LNCaP clone FGC (cell line): Measurements from ENCODE around the gene CCDC187.

Experiments used
- DNase-seq: peaks from one replicate; pipeline ENCODE4 v3.0.0-alpha.2; 2011; ENCODE audit warnings: low read depth
- H3K4me3 ChIP-seq: 2 replicates; pipeline ENCODE4 v1.5.1; 2011; ENCODE audit warnings: mild to moderate bottlenecking, low read depth, low read length, control low read depth
- TF ChIP-seq, protein P1 (sequence below): IDR thresholded peaks from 2 replicates; pipeline ENCODE4 v1.5.1; 2012; ENCODE audit warnings: mild to moderate bottlenecking; ENCODE audit not compliant: control insufficient read depth, insufficient read depth; ENCODE audit errors: extremely low read depth

Gene CCDC187

DNA sequence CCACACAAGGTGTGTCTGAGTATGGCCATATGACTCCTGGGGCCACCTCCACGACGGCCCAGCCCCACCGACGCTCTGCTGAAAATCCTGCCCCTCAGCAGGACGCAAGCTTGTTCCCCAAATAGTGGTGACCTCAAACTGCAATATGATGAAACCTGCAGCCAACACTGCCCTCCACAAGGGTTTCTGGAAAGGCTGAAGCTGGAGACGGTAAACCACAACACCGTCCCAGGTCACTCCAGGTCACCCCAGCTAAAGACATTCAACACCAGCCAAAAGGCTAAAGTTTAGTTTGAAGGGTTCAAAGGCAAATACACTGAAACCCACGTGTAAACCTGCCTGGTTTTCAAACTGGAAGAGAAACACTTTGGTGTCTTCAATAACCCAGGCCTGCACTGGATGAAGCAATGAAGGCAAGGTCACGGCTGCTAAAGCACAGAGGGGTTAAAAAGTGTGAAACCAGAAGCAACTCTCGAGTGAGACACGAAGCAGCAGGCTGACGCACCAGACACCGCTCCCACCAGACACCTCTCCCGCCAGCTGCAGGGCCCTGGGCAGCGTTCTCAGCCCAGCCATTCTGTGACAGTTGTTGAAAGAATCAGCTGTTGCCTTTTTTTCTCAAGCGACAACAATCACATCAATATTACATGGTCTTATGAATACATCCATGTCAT is 97.2 kb downstream of the CCDC187 start:
- no peak overlapping the region for H3K4me3 ChIP-seq
- no peak for DNase-seq
- TF ChIP-seq, protein P1, sequence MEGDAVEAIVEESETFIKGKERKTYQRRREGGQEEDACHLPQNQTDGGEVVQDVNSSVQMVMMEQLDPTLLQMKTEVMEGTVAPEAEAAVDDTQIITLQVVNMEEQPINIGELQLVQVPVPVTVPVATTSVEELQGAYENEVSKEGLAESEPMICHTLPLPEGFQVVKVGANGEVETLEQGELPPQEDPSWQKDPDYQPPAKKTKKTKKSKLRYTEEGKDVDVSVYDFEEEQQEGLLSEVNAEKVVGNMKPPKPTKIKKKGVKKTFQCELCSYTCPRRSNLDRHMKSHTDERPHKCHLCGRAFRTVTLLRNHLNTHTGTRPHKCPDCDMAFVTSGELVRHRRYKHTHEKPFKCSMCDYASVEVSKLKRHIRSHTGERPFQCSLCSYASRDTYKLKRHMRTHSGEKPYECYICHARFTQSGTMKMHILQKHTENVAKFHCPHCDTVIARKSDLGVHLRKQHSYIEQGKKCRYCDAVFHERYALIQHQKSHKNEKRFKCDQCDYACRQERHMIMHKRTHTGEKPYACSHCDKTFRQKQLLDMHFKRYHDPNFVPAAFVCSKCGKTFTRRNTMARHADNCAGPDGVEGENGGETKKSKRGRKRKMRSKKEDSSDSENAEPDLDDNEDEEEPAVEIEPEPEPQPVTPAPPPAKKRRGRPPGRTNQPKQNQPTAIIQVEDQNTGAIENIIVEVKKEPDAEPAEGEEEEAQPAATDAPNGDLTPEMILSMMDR, result no peak

DNA sequence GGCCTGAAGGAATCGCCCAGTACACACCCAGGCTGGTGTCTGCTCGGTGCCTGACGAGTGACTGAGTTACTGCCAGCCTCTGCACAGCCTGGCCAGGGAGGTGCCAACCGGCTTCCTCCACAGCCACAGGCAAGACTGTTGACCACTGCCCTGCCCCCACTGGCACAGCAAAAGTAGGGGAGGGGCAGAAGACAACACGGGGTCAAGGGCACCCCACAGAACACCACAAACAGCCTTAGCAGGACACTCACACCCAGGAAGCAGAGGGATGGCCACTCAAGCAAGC is 98.2 kb downstream of the CCDC187 start:
- TF ChIP-seq, protein P1, result no peak
- no peak for DNase-seq
- H3K4me3 ChIP-seq, result no peak overlapping the region

DNA sequence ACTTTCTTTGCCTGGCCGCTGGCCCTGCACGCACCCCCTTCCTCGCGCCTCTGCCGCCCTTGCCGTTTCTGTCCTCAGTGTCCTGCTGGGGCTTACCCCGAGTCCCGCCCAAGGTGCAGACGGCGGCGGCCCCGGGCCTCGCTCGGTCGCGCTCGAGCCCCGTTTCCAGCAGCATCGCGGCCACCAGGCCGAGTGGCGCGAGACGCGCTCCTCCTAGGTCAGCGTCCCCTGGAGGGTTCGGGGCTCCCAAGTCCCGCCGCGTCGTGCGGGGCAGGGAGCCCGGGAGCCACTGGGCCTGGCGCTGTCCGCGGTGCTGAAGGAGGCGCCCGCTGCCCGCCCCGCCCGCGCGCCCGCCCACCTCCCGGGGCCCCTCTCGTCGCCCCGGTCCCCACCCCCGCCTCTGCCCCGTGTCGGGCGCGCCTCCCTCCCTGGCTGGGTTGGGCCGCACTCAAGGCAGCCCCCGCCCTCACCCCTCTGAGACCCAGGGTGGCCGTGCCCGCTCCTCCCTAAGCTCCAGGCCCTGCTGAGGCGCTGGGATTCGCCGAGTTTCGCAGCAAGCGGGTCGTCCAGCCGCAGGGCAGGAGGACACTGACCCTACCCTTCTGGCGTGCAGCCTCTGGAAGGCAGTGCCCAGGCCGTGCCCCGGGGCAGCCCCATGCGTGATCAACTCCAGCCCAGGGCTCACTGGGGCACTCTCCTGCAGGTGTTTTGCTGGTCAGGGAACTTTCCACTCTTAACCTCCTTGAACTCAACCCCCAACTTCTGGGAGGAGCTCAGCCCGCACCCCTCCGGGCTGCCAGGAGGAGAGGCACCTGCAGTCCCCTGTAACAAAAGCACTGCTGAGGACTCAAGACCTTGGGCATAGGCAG is 98.8 kb downstream of the CCDC187 start, which contains the start of gene LHX3:
Gene LHX3 (minus strand): TSS at position 291 of the 869 bp plus-strand sequence. CDS start 116 bp downstream, at position 175.
- TF ChIP-seq, protein P1, result no peak
- no peak within 1 kb of the TSS for H3K4me3 ChIP-seq
- no peak for DNase-seq

DNA sequence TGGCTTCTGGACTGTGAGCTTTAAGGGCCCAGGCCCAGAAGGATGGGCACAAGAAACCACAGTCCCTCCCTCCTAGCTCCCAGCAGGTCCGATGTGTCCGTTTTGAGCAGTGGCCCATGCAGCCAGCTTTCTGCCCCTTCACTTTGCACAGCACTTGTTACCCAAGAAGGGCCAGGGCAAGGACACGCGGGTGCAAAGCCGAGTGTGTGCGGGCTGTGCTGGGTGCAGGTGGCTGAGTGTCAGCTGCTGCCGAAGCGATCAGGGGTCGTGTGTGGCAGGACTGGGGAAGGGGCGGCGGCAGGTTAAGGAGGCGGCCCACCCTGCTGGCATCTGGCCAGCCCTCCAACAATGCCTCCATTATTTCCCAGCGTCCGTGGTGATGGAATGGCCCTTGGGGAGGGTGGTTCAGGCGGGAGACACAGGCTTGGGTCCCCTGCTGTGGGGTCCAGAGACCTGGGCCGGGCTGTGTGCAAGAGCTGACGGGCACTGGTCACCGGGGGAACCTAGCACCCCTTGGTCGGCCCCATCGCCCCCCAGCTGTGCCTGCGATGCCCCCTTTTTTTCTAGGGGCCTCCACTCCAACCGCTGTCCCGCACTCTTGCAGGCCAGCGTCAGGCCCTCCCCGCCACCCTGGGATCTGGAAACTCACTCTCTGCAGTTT is 99.6 kb downstream of the CCDC187 start:
- no peak for DNase-seq
- TF ChIP-seq, protein P1, result no peak
- H3K4me3 ChIP-seq, result no peak overlapping the region

DNA sequence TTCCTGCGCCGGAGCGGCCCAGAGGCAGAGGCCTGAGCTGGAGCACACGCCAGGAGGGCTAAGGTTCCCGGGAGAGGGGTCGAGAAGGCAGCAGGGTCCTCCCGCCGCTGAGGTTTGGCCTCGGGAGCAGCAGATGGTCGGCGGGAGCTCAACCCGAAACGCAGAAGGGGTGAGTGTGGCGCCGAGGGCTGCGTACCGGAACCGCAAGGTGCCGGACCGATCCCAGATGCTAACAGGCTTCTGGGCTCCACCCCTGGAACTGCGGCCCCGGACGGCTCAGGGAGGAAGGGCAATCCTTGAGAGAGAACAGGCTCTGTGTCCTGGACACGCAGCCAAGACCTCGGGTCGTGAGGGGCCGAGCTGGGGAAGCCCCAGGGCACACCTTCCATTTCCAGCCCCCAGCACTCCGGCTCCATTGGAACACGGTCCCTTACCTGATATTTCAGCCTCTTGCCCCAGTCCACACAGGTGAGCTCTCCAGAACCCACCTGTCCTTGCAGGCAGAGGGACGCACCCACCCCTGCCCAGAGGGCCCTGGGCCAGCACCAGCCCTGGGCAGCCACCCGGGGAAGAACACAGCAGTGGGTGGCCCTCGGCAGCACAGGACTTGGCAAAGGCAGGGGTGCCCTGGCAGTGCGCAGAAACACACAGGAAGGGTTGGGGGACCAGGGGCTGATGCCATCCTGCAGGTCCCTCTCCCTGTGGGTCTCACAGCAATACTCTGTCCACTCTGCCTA is 100.3 kb downstream of the CCDC187 start:
- DNase-seq, result no peak
- TF ChIP-seq, protein P1, result no peak
- no peak overlapping the region for H3K4me3 ChIP-seq

DNA sequence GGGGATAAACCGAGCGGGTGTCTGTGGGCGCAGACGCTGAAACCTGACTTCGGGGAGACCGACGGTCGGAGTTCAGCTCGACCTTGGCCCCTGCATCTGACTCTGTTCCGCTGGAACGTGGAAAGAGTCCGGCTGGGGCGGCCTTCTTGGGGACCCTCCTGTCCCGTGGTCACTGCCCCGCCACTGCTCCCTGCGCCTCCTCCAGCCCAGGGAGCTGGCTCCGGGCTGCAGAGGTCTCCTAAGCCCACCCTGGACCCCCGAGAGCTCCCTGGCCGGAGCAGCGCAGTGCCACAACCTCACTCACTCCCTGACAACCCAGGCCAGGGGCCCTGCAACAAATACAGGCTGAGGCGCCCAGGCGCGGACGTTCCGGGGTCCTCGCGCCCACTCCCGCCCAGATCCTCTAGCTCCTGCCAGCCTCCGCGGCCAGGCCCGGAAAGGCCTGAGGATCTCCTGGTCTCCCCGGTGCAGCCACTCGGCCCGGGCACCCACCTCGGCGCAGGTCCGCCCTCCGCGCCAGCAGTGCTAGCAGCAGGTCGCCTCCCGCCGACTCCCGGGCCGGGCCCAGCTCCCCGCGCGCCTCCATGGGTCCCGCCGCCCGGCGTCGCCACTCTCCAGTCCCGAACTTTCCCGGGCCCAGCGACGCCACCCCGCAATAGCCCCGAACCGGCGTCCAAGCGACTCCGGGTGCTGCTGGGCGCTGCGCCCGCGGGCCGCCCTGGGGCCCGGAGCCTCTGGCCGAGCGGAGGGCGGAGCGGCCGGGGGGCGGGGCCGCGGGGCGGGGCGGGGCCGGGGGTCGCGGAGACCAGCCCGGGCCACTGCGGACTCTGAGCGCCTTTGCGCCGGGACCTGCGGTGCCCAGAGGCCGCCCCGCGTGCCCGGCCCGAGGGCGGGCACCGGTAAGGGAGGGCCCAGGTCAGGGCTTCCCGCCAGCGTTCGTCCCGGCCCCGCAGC is 101.2 kb downstream of the CCDC187 start:
- H3K4me3 ChIP-seq, result no peak overlapping the region
- TF ChIP-seq, protein P1, result no peak
- no peak for DNase-seq
